Hepatocyte (in vitro differentiated cells): ENCODE measurements around the gene ANO10.

Source experiments
- EZH2 ChIP-seq: fragments of 200-600 bp; sonication (generic); IDR thresholded peaks from 2 replicates; pipeline ENCODE4 v1.6.1; 2016; ENCODE audit warnings: antibody characterized with exemption, mild to moderate bottlenecking, borderline replicate concordance
- EZH2phosphoT487 ChIP-seq: fragments of 200-600 bp; sonication (generic); IDR thresholded peaks from one replicate; pipeline ENCODE4 v1.6.1; 2018; ENCODE audit warnings: antibody characterized with exemption, mild to moderate bottlenecking, low read depth, moderate library complexity; ENCODE audit not compliant: unreplicated experiment, severe bottlenecking
- TF ChIP-seq, protein P1 (sequence below): fragments of 200-600 bp; sonication (generic); IDR thresholded peaks from 2 replicates; pipeline ENCODE4 v1.5.1; 2016; ENCODE audit warnings: antibody characterized with exemption, mild to moderate bottlenecking; ENCODE audit not compliant: poor library complexity

DNA sequence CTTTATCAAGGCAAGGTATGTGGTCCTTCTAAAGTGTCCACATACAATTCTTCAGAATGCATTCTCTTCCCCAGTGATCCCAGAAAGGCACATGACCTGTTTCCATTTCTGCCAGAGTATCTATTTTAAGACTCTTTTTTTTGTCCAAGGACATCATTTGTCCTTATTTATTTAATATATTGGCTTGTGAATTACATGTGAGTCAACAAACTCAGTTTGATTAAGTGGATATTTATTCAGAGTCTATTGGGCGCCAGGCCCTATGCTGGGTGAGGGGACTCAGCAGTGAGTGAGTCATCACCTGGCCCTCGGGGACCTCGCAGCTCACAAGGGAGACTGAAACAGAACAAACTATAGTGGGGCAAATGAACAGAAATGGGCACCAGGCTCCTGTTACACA, 198.7 kb downstream of the ANO10 start:
- TF ChIP-seq, protein P1, sequence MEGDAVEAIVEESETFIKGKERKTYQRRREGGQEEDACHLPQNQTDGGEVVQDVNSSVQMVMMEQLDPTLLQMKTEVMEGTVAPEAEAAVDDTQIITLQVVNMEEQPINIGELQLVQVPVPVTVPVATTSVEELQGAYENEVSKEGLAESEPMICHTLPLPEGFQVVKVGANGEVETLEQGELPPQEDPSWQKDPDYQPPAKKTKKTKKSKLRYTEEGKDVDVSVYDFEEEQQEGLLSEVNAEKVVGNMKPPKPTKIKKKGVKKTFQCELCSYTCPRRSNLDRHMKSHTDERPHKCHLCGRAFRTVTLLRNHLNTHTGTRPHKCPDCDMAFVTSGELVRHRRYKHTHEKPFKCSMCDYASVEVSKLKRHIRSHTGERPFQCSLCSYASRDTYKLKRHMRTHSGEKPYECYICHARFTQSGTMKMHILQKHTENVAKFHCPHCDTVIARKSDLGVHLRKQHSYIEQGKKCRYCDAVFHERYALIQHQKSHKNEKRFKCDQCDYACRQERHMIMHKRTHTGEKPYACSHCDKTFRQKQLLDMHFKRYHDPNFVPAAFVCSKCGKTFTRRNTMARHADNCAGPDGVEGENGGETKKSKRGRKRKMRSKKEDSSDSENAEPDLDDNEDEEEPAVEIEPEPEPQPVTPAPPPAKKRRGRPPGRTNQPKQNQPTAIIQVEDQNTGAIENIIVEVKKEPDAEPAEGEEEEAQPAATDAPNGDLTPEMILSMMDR: no peak
- TF ChIP-seq EZH2 (no peak), EZH2phosphoT487 (no peak)
